Stomach (tissue), 9 donors: ENCODE data around the gene RYR3. TPM values are rescaled to one million over a fixed set of nuclear protein-coding genes. Genes with fewer than 3 reads are reported as not detected.

Experiments
- DNase-seq, 2 donors: peaks; one replicate each; pipeline versions ENCODE4 v3.0.0 to v3.0.0-alpha.2; 2013 to 2019
- H3K27ac ChIP-seq, 5 donors: fragments of 200-600 bp in 4 of 5; sonication (generic) in 4 of 5; one replicate each; pipeline ENCODE4 v1.5.1; 2013 to 2019; ENCODE audit warnings: mild to moderate bottlenecking in 1 of 5, moderate library complexity in 1 of 5
- H3K27me3 ChIP-seq, 3 donors: fragments of 200-600 bp; sonication (generic); one replicate each; pipeline ENCODE4 v1.5.1; 2017 to 2019; ENCODE audit warnings: mixed run types in 1 of 3
- H3K36me3 ChIP-seq, 4 donors: fragments of 200-600 bp; sonication (generic); 1 replicate in 3 of 4; 2 replicates in 1 of 4; pipeline ENCODE4 v1.5.1; 2016 to 2019
- H3K4me1 ChIP-seq, 4 donors: fragments of 200-600 bp; sonication (generic); one replicate each; pipeline ENCODE4 v1.5.1; 2016 to 2019
- H3K4me3 ChIP-seq, 4 donors: fragments of 200-600 bp; sonication (generic) in 3 of 4; one replicate each; pipeline ENCODE4 v1.5.1; 2016 to 2019; ENCODE audit warnings: mild to moderate bottlenecking in 1 of 4
- H3K9me3 ChIP-seq, 4 donors: fragments of 200-600 bp; sonication (generic); one replicate each; pipeline ENCODE4 v1.5.1; 2016 to 2019
- EP300 ChIP-seq: sonication (generic); formaldehyde crosslinking; IDR thresholded peaks from one replicate; pipeline ENCODE4 v1.6.1; 2017; ENCODE audit warnings: antibody characterized with exemption
- POLR2A ChIP-seq, 4 donors: fragments of 450-650 bp; IDR thresholded peaks; one replicate each; pipeline ENCODE4 v1.6.1; 2016; ENCODE audit warnings: antibody characterized with exemption in 4 of 4, control low read depth in 2 of 4, mild to moderate bottlenecking in 1 of 4, moderate library complexity in 1 of 4
- POLR2AphosphoS5 ChIP-seq, 3 donors: sonication (generic); formaldehyde crosslinking; IDR thresholded peaks; one replicate each; pipeline ENCODE4 v1.6.1; 2016; ENCODE audit warnings: antibody characterized with exemption in 3 of 3
- WGBS, 5 donors: extraction: QIAGEN DNeasy Blood & Tissue Kit in 3 of 5; methylation state at CpG; one replicate each; pipeline versions ENCODE4 v1.1.5 to v1.1.7; 2013 to 2018; 5-methylcytosine and 5-hydroxymethylcytosine counted together
- intact Hi-C: fragments of 100-400 bp; cut with DNase I; formaldehyde crosslinking; loops from one replicate; pipeline ENCODE4 v1.15.1; 2023; ENCODE audit warnings: low total_unique reads
- polyA plus RNA-seq, 3 donors: library from polyadenylated mRNA; stranded (reverse); fragments of 200-250 nt; gene quantifications; one replicate each; pipeline ENCODE4 v1.2.3, GENCODE V29; 2013
- total RNA-seq, 5 donors: library from RNA; depleted of rRNA; stranded (reverse); fragments of >200 nt; gene quantifications; one replicate each; pipeline versions ENCODE4 v1.1.0 to v1.2.3, GENCODE V29; 2014 to 2016
- TF ChIP-seq, protein P1 (sequence below), 7 experiments: fragments of 450-650 bp in 4 of 7; fragments of 200-600 bp in 3 of 7; sonication (generic) in 3 of 7; IDR thresholded peaks; one replicate each; pipeline ENCODE4 v1.5.1; 2016 to 2019; ENCODE audit warnings: antibody characterized with exemption in 7 of 7, control low read depth in 2 of 7, mild to moderate bottlenecking in 1 of 7
- donor health status: healthy with polysubstance abuse.
- donor health status: Bipolar disorder and iron deficiency.
- donor health status: healthy.

The RYR3 gene
- total and polyA plus RNA-seq, 8 donors, result 0.12 to 36.2 (median 4.0) TPM

- DNase-seq, result no peak
- H3K27ac ChIP-seq, result no peak overlapping the region
- no peak for TF ChIP-seq POLR2A (IDR thresholded peaks at IDR 0.05)
- no peak for TF ChIP-seq POLR2AphosphoS5 (IDR thresholded peaks at IDR 0.05)
- TF ChIP-seq, protein P1, sequence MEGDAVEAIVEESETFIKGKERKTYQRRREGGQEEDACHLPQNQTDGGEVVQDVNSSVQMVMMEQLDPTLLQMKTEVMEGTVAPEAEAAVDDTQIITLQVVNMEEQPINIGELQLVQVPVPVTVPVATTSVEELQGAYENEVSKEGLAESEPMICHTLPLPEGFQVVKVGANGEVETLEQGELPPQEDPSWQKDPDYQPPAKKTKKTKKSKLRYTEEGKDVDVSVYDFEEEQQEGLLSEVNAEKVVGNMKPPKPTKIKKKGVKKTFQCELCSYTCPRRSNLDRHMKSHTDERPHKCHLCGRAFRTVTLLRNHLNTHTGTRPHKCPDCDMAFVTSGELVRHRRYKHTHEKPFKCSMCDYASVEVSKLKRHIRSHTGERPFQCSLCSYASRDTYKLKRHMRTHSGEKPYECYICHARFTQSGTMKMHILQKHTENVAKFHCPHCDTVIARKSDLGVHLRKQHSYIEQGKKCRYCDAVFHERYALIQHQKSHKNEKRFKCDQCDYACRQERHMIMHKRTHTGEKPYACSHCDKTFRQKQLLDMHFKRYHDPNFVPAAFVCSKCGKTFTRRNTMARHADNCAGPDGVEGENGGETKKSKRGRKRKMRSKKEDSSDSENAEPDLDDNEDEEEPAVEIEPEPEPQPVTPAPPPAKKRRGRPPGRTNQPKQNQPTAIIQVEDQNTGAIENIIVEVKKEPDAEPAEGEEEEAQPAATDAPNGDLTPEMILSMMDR (IDR thresholded peaks at IDR 0.05), result no peak
- TF ChIP-seq EP300, result no peak
- H3K4me3 ChIP-seq, result no peak overlapping the region
- H3K36me3 ChIP-seq, result peaks cover 0 to 10% (median 4%) of the 10 kb centered on the region in 4 donors
- H3K27me3 ChIP-seq, result no peaks in the 10 kb centered on the region
- no peaks in the 10 kb centered on the region for H3K9me3 ChIP-seq
- intact Hi-C loops, result no loop called here
- H3K4me1 ChIP-seq, result no peaks in the 10 kb centered on the region
- WGBS, 5 donors, result 81 to 94% (median 92%) methylated on average over 1 of the region's 1 CpG
These were observed 540.3 kb downstream of the RYR3 start for GRCh38 chr15:33851079-33851478.

DNA sequence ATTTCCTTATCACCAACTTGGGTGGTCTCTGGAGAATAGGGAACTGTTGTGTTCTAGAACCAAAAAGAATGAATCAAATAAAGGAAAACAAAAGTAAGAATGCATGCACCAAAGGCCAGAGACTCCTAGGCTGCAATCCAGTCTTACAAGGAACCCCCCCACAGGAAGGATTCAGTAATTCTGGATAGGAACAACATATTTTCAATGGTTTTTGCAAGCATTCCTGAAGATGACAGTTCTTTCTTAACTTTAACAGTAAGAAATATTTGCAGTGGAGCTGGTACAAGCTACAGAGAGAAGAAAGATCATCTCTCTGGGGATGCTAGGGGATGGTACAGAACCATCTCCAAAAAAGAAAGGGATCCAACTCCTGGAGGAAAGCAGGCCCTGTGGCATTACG is 541.3 kb downstream of the RYR3 start:
- Histone ChIP-seq H3K27ac (no peak overlapping the region), H3K36me3 (peaks cover 0 to 14% (median 7%) of the 10 kb centered on the region in 4 donors), H3K4me3 (no peak overlapping the region), H3K4me1 (no peaks in the 10 kb centered on the region), H3K27me3 (no peaks in the 10 kb centered on the region), H3K9me3 (no peaks in the 10 kb centered on the region)
- no peak for TF ChIP-seq EP300
- TF ChIP-seq, protein P1 (IDR thresholded peaks at IDR 0.05), result no peak
- TF ChIP-seq POLR2AphosphoS5 (IDR thresholded peaks at IDR 0.05), result no peak
- no peak for TF ChIP-seq POLR2A (IDR thresholded peaks at IDR 0.05)
- intact Hi-C loops, result no loop called here
- DNase-seq, result no peak
- WGBS, 5 donors, result 17 to 55% (median 21%) methylated on average over 1 of the region's 1 CpG

- intact Hi-C loops, result no loop called here
- DNase-seq, result peak in 1 of 2 donors; percentile 9
- TF ChIP-seq POLR2AphosphoS5 (IDR thresholded peaks at IDR 0.05) (peak in 1 of 3 donors; percentile 8), EP300 (no peak), POLR2A (IDR thresholded peaks at IDR 0.05) (no peak)
- TF ChIP-seq, protein P1 (IDR thresholded peaks at IDR 0.05), result no peak
- no peaks in the 10 kb centered on the region for H3K27me3 ChIP-seq
- H3K9me3 ChIP-seq, result no peaks in the 10 kb centered on the region
- H3K36me3 ChIP-seq, result peaks cover 0 to 19% (median 9%) of the 10 kb centered on the region in 4 donors
- 24 to 47% (median 41%) methylated on average over 2 of the region's 2 CpGs for WGBS, 5 donors
- no peak overlapping the region for H3K27ac ChIP-seq
- H3K4me3 ChIP-seq, result no peak overlapping the region
- H3K4me1 ChIP-seq, result no peaks in the 10 kb centered on the region
These were observed 541.8 kb downstream of the RYR3 start for GRCh38 chr15:33852570-33852969.

GRCh38 chr15:33857726-33858125 is 547.0 kb downstream of the RYR3 start:
- Histone ChIP-seq H3K36me3 (peaks cover 0 to 52% (median 35%) of the 10 kb centered on the region in 4 donors), H3K4me1 (no peaks in the 10 kb centered on the region), H3K27me3 (no peaks in the 10 kb centered on the region), H3K27ac (no peak overlapping the region), H3K4me3 (no peak overlapping the region), H3K9me3 (no peaks in the 10 kb centered on the region)
- 93 to 99% (median 96%) methylated on average over 13 of the region's 13 CpGs for WGBS, 5 donors
- no peak for DNase-seq
- TF ChIP-seq POLR2A (IDR thresholded peaks at IDR 0.05), result no peak
- TF ChIP-seq, protein P1 (IDR thresholded peaks at IDR 0.05), result no peak
- TF ChIP-seq EP300, result no peak
- TF ChIP-seq POLR2AphosphoS5 (IDR thresholded peaks at IDR 0.05), result no peak
- intact Hi-C loops, result no loop called here
